ENCODE data around the gene LAPTM5.
"Not testable (repeated sequence)": the region's sequence is repeated elsewhere in the genome, so short reads cannot be mapped to it uniquely, and the experiment has no call there.

LAPTM5 gene

GRCh38 chr1:30768830-30769718 is 11.5 kb upstream of the LAPTM5 start:
- no peak for DNase-seq

GRCh38 chr1:30768159-30768829 is 10.7 kb upstream of the LAPTM5 start:
- no peak for DNase-seq

- not testable (repeated sequence) for DNase-seq
Observed at GRCh38 chr1:30766948-30767347, 9.4 kb upstream of the LAPTM5 start.

- DNase-seq: no peak
Observed at GRCh38 chr1:30765556-30766434, 8.2 kb upstream of the LAPTM5 start.

- DNase-seq: no peak
Observed at GRCh38 chr1:30764939-30765555, 7.5 kb upstream of the LAPTM5 start.

- DNase-seq: no peak
Observed at GRCh38 chr1:30764396-30764795, 6.8 kb upstream of the LAPTM5 start.

- DNase-seq: no peak
Observed at GRCh38 chr1:30763651-30764248, 6.2 kb upstream of the LAPTM5 start.

GRCh38 chr1:30762930-30763650 is 5.5 kb upstream of the LAPTM5 start:
- DNase-seq: no peak

- no peak for DNase-seq
Observed at GRCh38 chr1:30762152-30762929, 4.8 kb upstream of the LAPTM5 start.

- DNase-seq: no peak
Observed at GRCh38 chr1:30761381-30762151, 4.0 kb upstream of the LAPTM5 start.

GRCh38 chr1:30760596-30761324 is 3.2 kb upstream of the LAPTM5 start:
- DNase-seq: no peak

- no peak for DNase-seq
Observed at GRCh38 chr1:30759718-30760281, 2.2 kb upstream of the LAPTM5 start.

- DNase-seq: no peak
Observed at GRCh38 chr1:30758785-30759380, 1.3 kb upstream of the LAPTM5 start.

- DNase-seq: no peak
Observed at GRCh38 chr1:30758121-30758688, 631 bp upstream of the LAPTM5 start.

- no peak for DNase-seq
Observed at GRCh38 chr1:30756545-30757351, 826 bp downstream of the LAPTM5 start.

GRCh38 chr1:30756206-30756544 is 1.4 kb downstream of the LAPTM5 start:
- DNase-seq: no peak

GRCh38 chr1:30755746-30756145 is 1.8 kb downstream of the LAPTM5 start:
- DNase-seq: no peak

Data from DMS79 treated with DMSO at 0.1 percent for 48 hours (cell line).